DND-41 (cell line): ENCODE measurements around the gene ENHO.

Experiments
- CTCF ChIP-seq: IDR thresholded peaks from 2 replicates; pipeline ENCODE4 v1.5.1; 2012; ENCODE audit warnings: borderline replicate concordance, low read length, moderate library complexity, mild to moderate bottlenecking; ENCODE audit not compliant: poor library complexity, severe bottlenecking; ENCODE audit errors: extremely low read depth
- EZH2 ChIP-seq: IDR thresholded peaks from 3 replicates; pipeline ENCODE4 v1.6.1; 2012; ENCODE audit warnings: borderline replicate concordance, low read depth, mild to moderate bottlenecking, moderate library complexity, low read length, inconsistent platforms; ENCODE audit not compliant: severe bottlenecking

GRCh38 chr9:34517185-34517584 lies 5.6 kb downstream of the ENHO start:
- TF ChIP-seq CTCF (no peak), EZH2 (no peak)
